Activated CD4-positive, alpha-beta T cell treated with anti-CD3 and anti-CD28 coated beads for 1 hour (primary cell): ENCODE data around the gene ABCB8.
"Not testable (repeated sequence)": the region's sequence is repeated elsewhere in the genome, so short reads cannot be mapped to it uniquely, and the experiment has no call there.

Experiments
- DNase-seq: peaks from one replicate; pipeline ENCODE4 v3.0.0-alpha.2; 2020

ABCB8 gene

GRCh38 chr7:151016505-151016904 lies 11.7 kb upstream of the ABCB8 start:
- DNase-seq = no peak

- no peak for DNase-seq
These were observed 11.3 kb upstream of the ABCB8 start for GRCh38 chr7:151016942-151017341.

- no peak for DNase-seq
These were observed 10.8 kb upstream of the ABCB8 start for GRCh38 chr7:151017370-151017952.

- peak; percentile 70 for DNase-seq
These were observed 10.3 kb upstream of the ABCB8 start for GRCh38 chr7:151017953-151018420.

- peak; percentile 15 for DNase-seq
These were observed 9.7 kb upstream of the ABCB8 start for GRCh38 chr7:151018421-151019129.

- DNase-seq = no peak
These were observed 9.2 kb upstream of the ABCB8 start for GRCh38 chr7:151019130-151019447.

GRCh38 chr7:151020231-151020630 lies 8.0 kb upstream of the ABCB8 start:
- no peak for DNase-seq

GRCh38 chr7:151023232-151023631 lies 5.0 kb upstream of the ABCB8 start:
- no peak for DNase-seq

GRCh38 chr7:151024435-151025056 lies 3.7 kb upstream of the ABCB8 start, which contains the start of gene ATG9B:
ATG9B (minus strand) TSS chr7:151024494; CDS start chr7:151024423, 71 bp downstream.
- DNase-seq = no peak

GRCh38 chr7:151025924-151026671 lies 2.2 kb upstream of the ABCB8 start:
- DNase-seq = no peak

- not testable (repeated sequence) for DNase-seq
These were observed 1.2 kb upstream of the ABCB8 start for GRCh38 chr7:151026771-151027727.

- DNase-seq = not testable (repeated sequence)
These were observed 521 bp upstream of the ABCB8 start for GRCh38 chr7:151027728-151028130.

- DNase-seq = no peak
These were observed 775 bp downstream of the ABCB8 start for GRCh38 chr7:151028948-151029501.

- no peak for DNase-seq
These were observed 2.8 kb downstream of the ABCB8 start for GRCh38 chr7:151031011-151031410.

- no peak for DNase-seq
These were observed 5.0 kb downstream of the ABCB8 start for GRCh38 chr7:151032936-151033863.

GRCh38 chr7:151033864-151034249 lies 5.6 kb downstream of the ABCB8 start:
- no peak for DNase-seq

- DNase-seq = no peak
These were observed 6.2 kb downstream of the ABCB8 start for GRCh38 chr7:151034312-151035025.

GRCh38 chr7:151035026-151035717 lies 6.9 kb downstream of the ABCB8 start:
- DNase-seq = no peak

- DNase-seq = no peak
These were observed 7.7 kb downstream of the ABCB8 start for GRCh38 chr7:151035902-151036301.
